ENCODE measurements around the gene PRSS8. TPM values are rescaled to one million over a fixed set of nuclear protein-coding genes. Genes with fewer than 3 reads are reported as not detected.
"Not testable (repeated sequence)": the region's sequence is repeated elsewhere in the genome, so short reads cannot be mapped to it uniquely, and the experiment has no call there.

PRSS8 gene
- total and polyA plus RNA-seq, 2 donors (not counting 3 experiments of a cell fraction or from before 2014, with no cell fraction given) = 0.12 TPM; not detected in 1

DNA sequence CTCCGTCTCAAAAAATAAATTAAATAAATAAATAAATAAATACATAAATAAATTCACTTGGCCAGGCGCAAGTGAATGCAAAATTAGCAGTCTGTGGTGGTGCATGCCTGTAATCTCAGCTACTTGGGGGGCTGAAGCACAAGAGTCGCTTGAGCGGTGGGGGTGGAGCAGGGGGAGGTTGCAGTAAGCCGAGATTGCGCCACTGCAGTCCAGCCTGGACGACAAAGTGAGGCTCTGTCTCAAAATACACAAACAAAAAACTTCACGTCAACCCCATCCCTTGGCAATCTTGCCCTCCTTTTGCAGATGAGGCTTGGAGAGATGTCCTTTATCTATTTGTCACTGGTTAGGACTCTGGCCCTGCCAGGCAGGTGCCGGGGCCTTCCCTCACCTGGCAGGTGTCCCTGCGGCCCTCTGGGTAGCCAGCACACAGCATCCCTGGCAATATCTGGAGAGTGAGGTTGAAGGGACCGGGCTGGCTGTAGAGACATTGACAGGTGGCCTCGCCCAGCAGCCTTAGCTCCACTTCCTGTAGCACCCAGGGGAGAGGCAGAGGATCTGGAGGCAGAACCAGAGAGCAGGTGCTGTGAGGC lies 10.0 kb upstream of the PRSS8 start:
- dilution Hi-C loops (cut with MboI; ENCODE audit: extremely low pct_ligation_motif_present, low sequenced_read_pairs) (no loop called here), intact Hi-C loops (cut with micrococcal nuclease) (no loop called here)
- FAIRE-seq = no peak
- H4K20me1 ChIP-seq (replicated peaks; ENCODE audit: control insufficient read depth, extremely low read depth, insufficient read depth, low read length) = no peaks in the 10 kb centered on the region
- CTCF ChIA-PET = no interaction called here
- TF ChIP-seq CTCF (IDR thresholded peaks at IDR 0.05; ENCODE audit: extremely low read depth in 1 of 2, insufficient read depth in 1 of 2, low read depth in 1 of 2, low read length in 2 of 2) = no peak
- no peak for TF ChIP-seq MYC (IDR thresholded peaks at IDR 0.05; ENCODE audit: low read depth, low read length)
- TF ChIP-seq EZH2 (IDR thresholded peaks at IDR 0.05; ENCODE audit: borderline replicate concordance, low read depth, low read length, severe bottlenecking) = no peak
- no peak for TF ChIP-seq GATA2 (IDR thresholded peaks at IDR 0.05; ENCODE audit: insufficient read depth, insufficient read length, low read depth, low read length)
- TF ChIP-seq JUN (IDR thresholded peaks at IDR 0.05; ENCODE audit: borderline replicate concordance, insufficient read depth, insufficient read length, low read depth) = no peak
- TF ChIP-seq MAX (IDR thresholded peaks at IDR 0.05; ENCODE audit: insufficient read depth, insufficient read length) = no peak
- TF ChIP-seq POLR2A (IDR thresholded peaks at IDR 0.05; ENCODE audit: low read depth, low read length) = no peak
- no peak for TF ChIP-seq POLR2AphosphoS5 (IDR thresholded peaks at IDR 0.05; ENCODE audit: insufficient read depth, low read depth, low read length)
- no peak for TF ChIP-seq FOS (IDR thresholded peaks at IDR 0.05; ENCODE audit: borderline replicate concordance, insufficient read depth, low read length)
- no peak overlapping the region for H3K4me3 ChIP-seq (replicated peaks in 1 of 3; ENCODE audit: insufficient read depth in 1 of 3, low read depth in 1 of 3, low read length in 3 of 3)
- BruUV-seq (replicated peaks) = no TSS peak
- no peak overlapping the region for H3K27ac ChIP-seq (ENCODE audit: insufficient read depth, low read depth, low read length)
- H3K9me3 ChIP-seq (replicated peaks; ENCODE audit: control insufficient read depth, insufficient read depth, low read length) = no peaks in the 10 kb centered on the region
- no peak overlapping the region for H2AFZ ChIP-seq (ENCODE audit: low read depth, low read length)
- peaks cover 5% of the 10 kb centered on the region for H3K4me1 ChIP-seq (ENCODE audit: control insufficient read depth, extremely low read depth, insufficient read depth, low read length)
- H3K9me1 ChIP-seq (replicated peaks; ENCODE audit: control insufficient read depth, extremely low read depth, insufficient read depth, low read length) = no peaks in the 10 kb centered on the region
- H3K9ac ChIP-seq (replicated peaks; ENCODE audit: extremely low read depth, insufficient read depth, low read length) = no peak overlapping the region
- POLR2A ChIA-PET = no interaction called here
- no peaks in the 10 kb centered on the region for H3K36me3 ChIP-seq (ENCODE audit: control insufficient read depth in 2 of 2, extremely low read depth in 1 of 2, insufficient read depth in 2 of 2, low read length in 2 of 2)
- DNase-seq (ENCODE audit: low read depth, low spot score) = no peak
- H3K27me3 ChIP-seq (ENCODE audit: control insufficient read depth in 2 of 2, insufficient read depth in 2 of 2, low read length in 2 of 2) = peaks cover 15 to 25% of the 10 kb centered on the region in 2 experiments
- no peaks in the 10 kb centered on the region for H3K79me2 ChIP-seq (ENCODE audit: control insufficient read depth, insufficient read depth, low read length)
- no peak overlapping the region for H3K4me2 ChIP-seq (ENCODE audit: insufficient read depth, low read length)

DNA sequence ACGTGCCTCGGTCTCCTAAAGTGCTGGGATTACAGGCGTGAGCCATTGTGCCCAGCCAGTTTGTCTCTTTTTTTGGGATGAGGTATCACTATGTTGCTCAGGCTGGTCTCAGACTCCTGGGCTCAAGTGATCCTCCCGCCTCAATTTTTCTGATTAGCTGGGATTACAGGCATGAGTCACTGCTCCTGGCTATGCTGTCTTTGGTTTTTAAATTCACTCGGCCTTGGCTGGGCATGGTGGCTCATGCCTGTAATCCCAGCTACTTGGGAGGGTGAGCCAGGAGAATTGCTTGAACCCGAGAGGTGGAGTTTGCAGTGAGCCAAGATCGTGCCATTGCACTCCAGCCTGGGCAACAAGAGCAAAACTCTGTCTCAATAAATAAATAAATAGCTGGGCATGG lies 8.9 kb upstream of the PRSS8 start:
- dilution Hi-C loops (cut with MboI; ENCODE audit: extremely low pct_ligation_motif_present, low sequenced_read_pairs); POLR2A ChIA-PET; H3K27ac ChIP-seq (ENCODE audit: insufficient read depth, low read depth, low read length); H3K36me3 ChIP-seq (ENCODE audit: control insufficient read depth in 2 of 2, extremely low read depth in 1 of 2, insufficient read depth in 2 of 2, low read length in 2 of 2); H2AFZ ChIP-seq (ENCODE audit: low read depth, low read length); H3K9me3 ChIP-seq (replicated peaks; ENCODE audit: control insufficient read depth, insufficient read depth, low read length); H3K79me2 ChIP-seq (ENCODE audit: control insufficient read depth, insufficient read depth, low read length); H3K4me2 ChIP-seq (ENCODE audit: insufficient read depth, low read length); FAIRE-seq; H4K20me1 ChIP-seq (replicated peaks; ENCODE audit: control insufficient read depth, extremely low read depth, insufficient read depth, low read length); DNase-seq (ENCODE audit: low read depth, low spot score); H3K9me1 ChIP-seq (replicated peaks; ENCODE audit: control insufficient read depth, extremely low read depth, insufficient read depth, low read length); H3K4me1 ChIP-seq (ENCODE audit: control insufficient read depth, extremely low read depth, insufficient read depth, low read length); BruUV-seq (replicated peaks); H3K9ac ChIP-seq (replicated peaks; ENCODE audit: extremely low read depth, insufficient read depth, low read length); H3K4me3 ChIP-seq (replicated peaks in 1 of 3; ENCODE audit: insufficient read depth in 1 of 3, low read depth in 1 of 3, low read length in 3 of 3): not testable (repeated sequence)
- intact Hi-C loops (cut with micrococcal nuclease) = loop anchor here (5.0 kb wide), 1 partner anchor 37 kb away; the partner anchor contains the start of gene BCKDK
- CTCF ChIA-PET = interaction anchor here (1.1 to 1.4 kb wide), 2 partner anchors 14 to 191 kb away, joined by 4 to 5 read pairs; no protein-coding TSS in a partner anchor
- H3K27me3 ChIP-seq (ENCODE audit: control insufficient read depth in 2 of 2, insufficient read depth in 2 of 2, low read length in 2 of 2) = peaks cover 15 to 24% of the 10 kb centered on the region in 2 experiments

All from endothelial cell of umbilical vein (primary cell).